ENCODE measurements around the gene ZNF296.
A peak's percentile ranks its signal among the peaks of the same experiment; 100 is the strongest.

The ZNF296 gene

GRCh38 chr19:45070214-45070613 is 6.1 kb downstream of the ZNF296 start:
- TF ChIP-seq CTCF (IDR thresholded peaks at IDR 0.05): no peak

- no peak for TF ChIP-seq CTCF (IDR thresholded peaks at IDR 0.05)
Observed at GRCh38 chr19:45069056-45069455, 7.2 kb downstream of the ZNF296 start.

- no peak for TF ChIP-seq CTCF (IDR thresholded peaks at IDR 0.05)
Observed at GRCh38 chr19:45068041-45068440, 8.2 kb downstream of the ZNF296 start.

- no peak for TF ChIP-seq CTCF (IDR thresholded peaks at IDR 0.05)
Observed at GRCh38 chr19:45066921-45067661, 9.2 kb downstream of the ZNF296 start.

GRCh38 chr19:45063851-45064801 is 12.2 kb downstream of the ZNF296 start:
- TF ChIP-seq CTCF (IDR thresholded peaks at IDR 0.05): no peak

- TF ChIP-seq CTCF (IDR thresholded peaks at IDR 0.05): no peak
Observed at GRCh38 chr19:45061965-45062364, 14.3 kb downstream of the ZNF296 start.

GRCh38 chr19:45059258-45059965 is 16.9 kb downstream of the ZNF296 start:
- TF ChIP-seq CTCF (IDR thresholded peaks at IDR 0.05): peak; percentile 60

Measured in LNCAP (cell line).